ENCODE data around the gene COL25A1.

- TF ChIP-seq POLR2A (IDR thresholded peaks at IDR 0.05; ENCODE audit: low read depth, low read length) (no peak), POLR2AphosphoS5 (IDR thresholded peaks at IDR 0.05; ENCODE audit: low read depth, low read length) (no peak), TAF1 (IDR thresholded peaks at IDR 0.05; ENCODE audit: borderline replicate concordance, low read depth, low read length) (no peak)
Observed at GRCh38 chr4:108902769-108903168, 399.7 kb downstream of the COL25A1 start.

All from GM12892 (cell line).